GM12874 (cell line): ENCODE measurements around the gene SLC35F4.

ENCODE experiments used
- TF ChIP-seq, protein P1 (sequence below): IDR thresholded peaks from 2 replicates; pipeline ENCODE4 v1.5.1; 2011; ENCODE audit warnings: low read depth, mild to moderate bottlenecking, control low read depth, low read length, moderate library complexity; ENCODE audit not compliant: insufficient read depth

The SLC35F4 gene

DNA sequence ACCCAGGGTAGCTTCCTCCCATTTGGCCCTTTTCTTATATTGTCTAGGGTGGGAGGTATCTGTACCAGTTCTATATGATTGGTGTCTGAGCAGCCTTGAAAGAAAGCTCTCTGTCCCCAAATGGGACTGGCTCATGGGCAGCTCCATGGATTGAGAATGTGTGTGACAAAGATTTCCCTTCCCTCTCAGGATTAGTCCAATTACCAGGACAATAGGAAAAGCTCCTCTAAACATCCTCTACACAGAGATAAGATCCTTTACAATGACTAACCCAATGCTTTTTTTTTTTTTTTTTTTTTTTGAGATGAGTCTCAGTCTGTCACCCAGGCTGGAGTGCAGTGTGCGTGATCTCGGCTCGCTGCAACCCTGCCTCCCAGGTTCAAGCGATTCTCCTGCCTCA, 112.1 kb downstream of the SLC35F4 start:
- TF ChIP-seq, protein P1, sequence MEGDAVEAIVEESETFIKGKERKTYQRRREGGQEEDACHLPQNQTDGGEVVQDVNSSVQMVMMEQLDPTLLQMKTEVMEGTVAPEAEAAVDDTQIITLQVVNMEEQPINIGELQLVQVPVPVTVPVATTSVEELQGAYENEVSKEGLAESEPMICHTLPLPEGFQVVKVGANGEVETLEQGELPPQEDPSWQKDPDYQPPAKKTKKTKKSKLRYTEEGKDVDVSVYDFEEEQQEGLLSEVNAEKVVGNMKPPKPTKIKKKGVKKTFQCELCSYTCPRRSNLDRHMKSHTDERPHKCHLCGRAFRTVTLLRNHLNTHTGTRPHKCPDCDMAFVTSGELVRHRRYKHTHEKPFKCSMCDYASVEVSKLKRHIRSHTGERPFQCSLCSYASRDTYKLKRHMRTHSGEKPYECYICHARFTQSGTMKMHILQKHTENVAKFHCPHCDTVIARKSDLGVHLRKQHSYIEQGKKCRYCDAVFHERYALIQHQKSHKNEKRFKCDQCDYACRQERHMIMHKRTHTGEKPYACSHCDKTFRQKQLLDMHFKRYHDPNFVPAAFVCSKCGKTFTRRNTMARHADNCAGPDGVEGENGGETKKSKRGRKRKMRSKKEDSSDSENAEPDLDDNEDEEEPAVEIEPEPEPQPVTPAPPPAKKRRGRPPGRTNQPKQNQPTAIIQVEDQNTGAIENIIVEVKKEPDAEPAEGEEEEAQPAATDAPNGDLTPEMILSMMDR, result no peak

DNA sequence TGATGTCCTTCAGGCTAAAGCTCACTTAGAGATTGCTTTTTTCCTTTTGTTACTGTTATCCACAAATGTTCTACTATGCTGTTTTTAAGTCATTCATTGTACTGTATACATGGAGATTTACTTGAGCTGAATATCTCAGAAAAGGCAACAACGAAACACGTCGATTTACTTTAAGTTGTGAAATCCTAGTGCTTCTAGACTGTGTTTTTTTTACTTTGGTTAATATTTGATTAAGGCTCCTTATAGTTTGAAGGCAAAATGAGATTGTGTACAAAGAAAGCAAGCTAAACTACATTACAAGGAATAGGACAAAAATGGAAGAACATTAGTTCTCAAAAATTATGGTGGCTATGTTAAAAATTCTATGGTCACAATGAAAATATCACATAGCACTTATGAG, 114.5 kb downstream of the SLC35F4 start:
- TF ChIP-seq, protein P1, result no peak

DNA sequence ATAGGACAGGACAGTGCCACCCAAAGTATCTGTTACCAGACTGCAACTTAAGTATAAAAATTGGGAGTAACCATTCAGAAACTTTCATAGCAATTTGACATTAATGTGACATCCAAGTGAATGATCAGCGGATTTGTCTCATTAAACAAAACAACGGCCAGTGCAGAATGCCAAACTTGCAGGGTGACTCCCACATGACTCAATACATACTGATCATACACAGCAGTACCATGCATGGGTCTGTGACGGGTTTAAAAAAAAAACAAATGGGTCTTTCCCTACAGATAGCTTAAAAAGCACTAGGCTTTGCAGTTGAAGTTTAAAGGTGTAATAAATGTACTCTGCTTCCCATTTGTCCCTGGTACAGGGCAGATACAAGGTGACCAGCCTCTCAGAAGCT, 116.6 kb downstream of the SLC35F4 start:
- TF ChIP-seq, protein P1, result no peak

DNA sequence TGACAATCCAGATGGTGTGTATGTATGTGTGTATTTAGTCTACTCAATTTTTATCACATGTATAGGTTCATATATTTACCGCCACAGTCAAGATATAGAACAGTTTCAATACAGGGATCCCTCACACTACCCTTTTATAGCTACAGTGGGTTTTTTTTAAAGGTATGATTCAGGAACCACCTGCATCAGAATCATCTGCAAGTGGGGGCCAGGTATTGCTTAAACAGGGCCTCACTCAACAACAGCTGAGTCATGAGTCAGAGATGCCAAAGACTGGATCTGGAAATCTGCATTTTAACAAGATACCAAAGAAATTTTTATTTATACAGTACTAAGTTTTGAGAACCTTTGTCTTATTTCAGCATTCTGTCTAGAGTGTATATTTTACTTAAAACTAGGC, 117.6 kb downstream of the SLC35F4 start:
- TF ChIP-seq, protein P1, result no peak

DNA sequence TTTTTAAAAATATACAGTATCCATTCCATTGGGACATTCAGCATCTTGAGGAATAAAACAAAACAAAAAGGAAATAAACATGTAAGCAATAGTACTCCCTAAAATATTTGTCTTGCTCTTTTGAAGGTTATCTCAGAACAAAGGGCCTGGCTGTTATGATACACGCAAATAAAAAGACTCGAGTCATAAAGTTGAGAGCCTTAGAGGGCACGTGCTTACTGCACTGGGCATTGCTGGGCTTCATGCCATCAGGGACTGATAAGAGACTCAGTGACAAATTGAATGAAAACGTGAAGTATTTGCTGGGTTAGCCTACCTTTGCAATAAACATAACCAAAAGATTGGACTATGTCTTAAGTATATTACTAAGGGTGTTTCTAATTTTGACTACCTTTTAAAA, 118.9 kb downstream of the SLC35F4 start:
- TF ChIP-seq, protein P1, result no peak

DNA sequence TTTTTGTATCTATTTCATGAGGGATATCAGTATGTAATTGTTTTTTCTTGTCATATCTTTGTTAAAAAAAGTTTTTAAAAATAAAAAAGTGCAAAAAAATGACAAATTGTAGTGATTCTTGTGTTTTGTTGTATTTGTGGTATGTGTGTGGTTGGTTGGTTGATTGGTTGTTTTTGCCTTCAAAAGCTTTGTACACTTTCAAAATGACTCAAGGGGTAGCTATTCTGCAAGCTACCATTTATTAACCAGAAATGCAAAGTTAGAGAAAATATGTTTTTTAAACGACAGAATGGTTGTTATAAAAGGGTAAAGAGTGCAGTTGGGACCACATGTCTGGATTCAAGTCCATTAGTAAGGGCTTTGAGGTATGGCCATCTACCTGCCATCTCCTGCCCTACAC, 119.3 kb downstream of the SLC35F4 start:
- TF ChIP-seq, protein P1, result no peak

DNA sequence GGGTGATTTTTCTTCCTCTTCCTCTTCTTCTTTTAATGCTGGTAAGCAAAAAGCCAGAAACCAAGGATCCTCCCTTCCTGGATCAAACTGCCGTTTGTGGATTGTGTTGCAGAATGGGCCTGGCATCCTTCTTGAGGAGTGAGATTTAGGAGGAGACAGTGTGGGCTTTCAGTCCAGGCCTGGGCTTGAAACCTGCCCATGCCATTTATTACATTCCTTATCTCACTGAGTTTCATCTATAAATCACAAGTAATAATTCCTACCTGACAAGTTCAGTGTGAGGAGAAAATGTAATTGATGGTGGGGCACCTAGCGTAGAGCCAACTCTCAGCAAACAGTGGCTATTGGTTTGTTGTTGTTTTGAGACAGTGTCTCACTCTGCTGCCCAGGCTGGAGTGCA, 126.4 kb downstream of the SLC35F4 start:
- TF ChIP-seq, protein P1, result no peak

DNA sequence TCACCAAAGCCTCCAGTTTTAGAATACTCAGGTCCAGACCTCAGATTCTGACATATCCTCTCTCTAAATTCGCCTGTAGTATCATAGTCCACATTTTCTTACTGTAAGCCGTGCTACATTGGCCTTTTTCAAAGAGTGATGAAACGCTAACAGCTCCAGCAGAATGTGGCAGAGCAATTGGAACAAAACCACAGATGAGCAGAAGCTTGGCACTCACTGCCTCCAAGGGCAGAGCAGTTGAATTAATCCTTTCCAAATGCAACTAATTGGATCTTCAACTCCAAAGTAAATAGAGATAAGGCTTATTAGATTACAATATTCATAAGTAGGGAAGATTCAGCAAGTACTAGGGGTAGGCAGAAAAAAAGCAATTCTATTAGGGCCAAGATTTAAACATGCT, 128.3 kb downstream of the SLC35F4 start:
- TF ChIP-seq, protein P1, result no peak
